SU-DHL-6 (cell line): Measurements from ENCODE around the gene SLC35F4.

Experiments used
- H2AFZ ChIP-seq: fragments of 200-600 bp; sonication (generic); 2 replicates; pipeline ENCODE4 v1.6.1; 2014; ENCODE audit warnings: low read depth, mild to moderate bottlenecking, moderate library complexity, mixed read lengths, antibody characterized with exemption, low read length; ENCODE audit not compliant: severe bottlenecking
- H3F3A ChIP-seq: fragments of 200-600 bp; shearing (Covaris generic); 2 replicates; pipeline ENCODE4 v1.6.0; 2016; ENCODE audit warnings: antibody characterized with exemption, mild to moderate bottlenecking; ENCODE audit not compliant: insufficient read depth
- H3K27ac ChIP-seq: fragments of 200-600 bp; sonication (generic); 2 replicates; pipeline ENCODE4 v1.5.1; 2016; ENCODE audit warnings: low read depth, mild to moderate bottlenecking, low read length, moderate library complexity, mixed read lengths
- H3K27me3 ChIP-seq: fragments of 200-600 bp; sonication (generic), shearing (Covaris generic); 2 replicates; pipeline ENCODE4 v1.6.0; 2014; ENCODE audit warnings: mild to moderate bottlenecking, low read length
- H3K36me3 ChIP-seq: fragments of 200-600 bp; sonication (generic); 2 replicates; pipeline ENCODE4 v1.6.1; 2014; ENCODE audit warnings: mild to moderate bottlenecking, low read length, mixed read lengths
- H3K4me2 ChIP-seq: fragments of 300-600, 200-600 bp; shearing (Covaris generic), sonication (generic); 2 replicates; pipeline ENCODE4 v1.6.0; 2014; ENCODE audit warnings: low read length, low read depth, mild to moderate bottlenecking; ENCODE audit not compliant: poor library complexity, severe bottlenecking
- H3K4me3 ChIP-seq: fragments of 200-600 bp; sonication (generic); 2 replicates; pipeline ENCODE4 v1.5.1; 2014; ENCODE audit warnings: antibody characterized with exemption, low read length, mild to moderate bottlenecking, mixed read lengths; ENCODE audit not compliant: insufficient read depth, poor library complexity, severe bottlenecking
- H3K79me2 ChIP-seq: fragments of 200-600 bp; sonication (generic); 2 replicates; pipeline ENCODE4 v1.6.1; 2014; ENCODE audit warnings: mild to moderate bottlenecking, low read length, moderate library complexity; ENCODE audit not compliant: insufficient read depth
- H3K9ac ChIP-seq: fragments of 200-600 bp; sonication (generic); 2 replicates; pipeline ENCODE4 v1.7.0; 2014; ENCODE audit warnings: mild to moderate bottlenecking, low read length
- H3K9me2 ChIP-seq: fragments of 200-600 bp; sonication (generic); replicated peaks from 2 replicates; pipeline ENCODE4 v1.6.1; 2014; ENCODE audit warnings: low read length; ENCODE audit not compliant: insufficient read depth
- H3K9me3 ChIP-seq: fragments of 200-600 bp; sonication (generic); 2 replicates; pipeline ENCODE4 v1.6.1; 2014; ENCODE audit warnings: low read length, mixed read lengths; ENCODE audit not compliant: insufficient read depth
- H4K20me1 ChIP-seq: fragments of 200-600 bp; sonication (generic); 2 replicates; pipeline ENCODE4 v1.6.1; 2014; ENCODE audit warnings: low read depth, mild to moderate bottlenecking, antibody characterized with exemption, low read length, moderate library complexity, mixed read lengths
- CTCF ChIP-seq: fragments of 200-600 bp; sonication (generic); IDR thresholded peaks from one replicate; pipeline ENCODE4 v1.5.1; 2017; ENCODE audit warnings: antibody characterized with exemption, mild to moderate bottlenecking, low read length, moderate library complexity; ENCODE audit not compliant: insufficient read depth, poor library complexity, severe bottlenecking
- EZH2phosphoT487 ChIP-seq: fragments of 200-600 bp; sonication (generic), shearing (Covaris generic); conservative IDR thresholded peaks from 2 replicates; pipeline ENCODE4 v1.6.1; 2018; ENCODE audit warnings: mild to moderate bottlenecking, antibody characterized with exemption, low read length, moderate library complexity, mixed read lengths

Gene SLC35F4

GRCh38 chr14:57797160-57797559 is 68.7 kb downstream of the SLC35F4 start:
- Histone ChIP-seq H3K9ac (no peak overlapping the region), H3K9me3 (no peaks in the 10 kb centered on the region), H3K27ac (no peak overlapping the region), H3K36me3 (no peaks in the 10 kb centered on the region), H2AFZ (no peak overlapping the region), H3K79me2 (no peaks in the 10 kb centered on the region), H3K4me2 (no peak overlapping the region), H3F3A (no peaks in the 10 kb centered on the region), H4K20me1 (no peaks in the 10 kb centered on the region), H3K4me3 (no peak overlapping the region), H3K9me2 (no peaks in the 10 kb centered on the region), H3K27me3 (no peaks in the 10 kb centered on the region)
- TF ChIP-seq CTCF (no peak), EZH2phosphoT487 (no peak)

- H2AFZ ChIP-seq, result no peak overlapping the region
- H4K20me1 ChIP-seq, result no peaks in the 10 kb centered on the region
- H3K4me2 ChIP-seq, result no peak overlapping the region
- no peaks in the 10 kb centered on the region for H3F3A ChIP-seq
- no peaks in the 10 kb centered on the region for H3K9me3 ChIP-seq
- H3K27ac ChIP-seq, result no peak overlapping the region
- no peak overlapping the region for H3K9ac ChIP-seq
- no peaks in the 10 kb centered on the region for H3K9me2 ChIP-seq
- TF ChIP-seq EZH2phosphoT487 (no peak), CTCF (no peak)
- H3K27me3 ChIP-seq, result no peaks in the 10 kb centered on the region
- H3K4me3 ChIP-seq, result no peak overlapping the region
- H3K36me3 ChIP-seq, result no peaks in the 10 kb centered on the region
- no peaks in the 10 kb centered on the region for H3K79me2 ChIP-seq
Measured at GRCh38 chr14:57796556-57796955, 69.3 kb downstream of the SLC35F4 start.

GRCh38 chr14:57785058-57785457 is 80.8 kb downstream of the SLC35F4 start:
- Histone ChIP-seq H3K9me3 (peaks cover 4% of the 10 kb centered on the region; the same call in 1 of the 2 replicates), H3K27me3 (no peaks in the 10 kb centered on the region), H3F3A (no peaks in the 10 kb centered on the region), H3K4me2 (no peak overlapping the region), H3K27ac (no peak overlapping the region), H3K9ac (no peak overlapping the region), H3K4me3 (no peak overlapping the region), H3K36me3 (no peaks in the 10 kb centered on the region), H3K79me2 (no peaks in the 10 kb centered on the region), H2AFZ (no peak overlapping the region), H3K9me2 (no peaks in the 10 kb centered on the region), H4K20me1 (no peaks in the 10 kb centered on the region)
- TF ChIP-seq CTCF (no peak), EZH2phosphoT487 (no peak)
